Activated T-cell treated with anti-CD3 and anti-CD28 coated beads for 1 hour (primary cell): ENCODE data around the gene RPN2.

ENCODE experiments used
- DNase-seq: peaks from one replicate; pipeline ENCODE4 v3.0.0-alpha.2; 2020; ENCODE audit warnings: low read depth

RPN2 gene

GRCh38 chr20:37243076-37243936 lies 64.2 kb downstream of the RPN2 start:
- DNase-seq, result no peak

- no peak for DNase-seq
Observed at GRCh38 chr20:37243937-37244571, 64.9 kb downstream of the RPN2 start.

DNA sequence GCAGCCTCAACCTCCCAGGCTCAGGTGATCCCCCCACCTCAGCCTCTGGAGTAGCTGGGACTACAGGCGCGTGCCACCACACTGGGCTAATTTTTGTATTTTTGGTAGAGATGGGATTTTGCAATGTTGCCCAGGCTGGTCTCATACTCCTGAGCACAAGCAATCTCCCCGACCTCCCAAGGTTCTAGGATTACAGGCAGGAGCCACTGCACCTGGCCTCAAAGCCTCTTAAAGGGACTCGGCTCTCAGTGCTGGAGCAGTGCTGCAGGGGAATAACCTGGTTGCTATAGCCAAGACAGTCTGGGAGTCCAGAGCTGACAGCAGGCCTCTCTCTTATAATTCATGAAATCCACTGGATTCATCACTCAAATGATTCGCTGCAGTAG lies 65.4 kb downstream of the RPN2 start:
- no peak for DNase-seq

DNA sequence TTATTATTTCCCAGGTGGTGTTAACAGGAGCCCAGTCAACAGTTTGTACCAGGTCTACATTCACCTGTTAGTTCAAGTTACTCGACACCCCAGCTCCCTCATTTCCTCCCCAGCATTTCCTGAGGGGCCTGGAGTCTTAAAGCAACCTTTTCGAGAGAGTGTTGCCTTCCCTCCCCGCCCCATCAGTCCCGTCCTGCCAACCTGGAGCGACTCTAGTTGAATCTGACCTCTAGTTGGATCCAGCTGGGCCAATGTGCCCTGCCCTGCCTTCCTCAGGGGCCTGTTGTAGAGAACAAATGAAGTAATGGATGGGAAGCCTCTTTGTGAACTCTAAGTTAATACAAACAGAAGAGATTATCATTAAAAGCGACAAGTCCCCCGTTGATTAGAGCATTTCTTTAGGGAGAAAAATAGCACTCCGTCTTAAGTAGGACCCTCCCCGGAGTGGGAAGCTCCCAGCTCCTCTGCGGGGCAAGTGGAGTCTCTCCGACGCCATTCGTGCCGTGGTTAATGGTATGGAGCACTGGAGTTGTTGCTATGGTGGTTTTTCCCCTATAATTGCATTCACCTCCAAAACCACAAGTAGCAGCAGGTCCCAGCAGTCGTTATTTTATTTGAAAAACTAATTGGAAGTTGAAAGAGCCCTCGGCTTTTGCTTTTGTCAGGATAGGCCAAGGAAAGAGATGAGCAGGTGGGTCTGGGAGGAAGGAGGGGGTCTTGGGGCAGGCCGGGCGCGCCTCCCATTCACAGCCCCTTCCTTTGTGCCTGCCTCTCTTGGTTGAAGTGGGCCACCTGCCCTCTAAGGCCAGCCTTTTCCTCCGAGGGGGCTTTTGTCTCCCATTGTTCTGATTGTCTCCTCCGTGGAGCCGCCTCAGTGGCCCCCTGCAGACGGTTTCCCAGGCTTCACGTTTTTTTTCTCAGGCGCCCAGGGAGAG lies 66.4 kb downstream of the RPN2 start:
- no peak for DNase-seq

- no peak for DNase-seq
Observed at GRCh38 chr20:37246736-37247135, 67.6 kb downstream of the RPN2 start.

- DNase-seq, result no peak
Observed at GRCh38 chr20:37247547-37247946, 68.4 kb downstream of the RPN2 start.

DNA sequence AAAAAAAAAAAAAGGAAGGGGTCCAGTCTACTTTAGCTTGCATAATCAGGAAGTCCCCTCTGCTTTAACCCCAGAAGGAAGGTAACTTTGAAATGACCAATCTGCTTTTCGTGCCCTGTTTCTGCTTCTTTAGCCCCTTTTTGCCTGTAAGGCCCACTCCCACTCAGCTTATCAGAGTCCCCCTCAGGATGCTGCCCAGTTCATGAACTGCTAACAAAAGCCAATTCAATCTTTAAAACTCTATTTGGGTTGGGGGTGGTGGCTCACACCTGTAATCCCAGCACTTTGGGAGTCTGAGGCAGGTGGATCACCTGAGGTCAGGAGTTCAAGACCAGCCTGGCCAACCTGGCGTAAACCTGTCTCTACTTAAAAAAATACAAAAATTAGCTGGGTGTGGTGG lies 70.2 kb downstream of the RPN2 start:
- DNase-seq, result no peak

- no peak for DNase-seq
Observed at GRCh38 chr20:37251825-37252477, 72.8 kb downstream of the RPN2 start.

DNA sequence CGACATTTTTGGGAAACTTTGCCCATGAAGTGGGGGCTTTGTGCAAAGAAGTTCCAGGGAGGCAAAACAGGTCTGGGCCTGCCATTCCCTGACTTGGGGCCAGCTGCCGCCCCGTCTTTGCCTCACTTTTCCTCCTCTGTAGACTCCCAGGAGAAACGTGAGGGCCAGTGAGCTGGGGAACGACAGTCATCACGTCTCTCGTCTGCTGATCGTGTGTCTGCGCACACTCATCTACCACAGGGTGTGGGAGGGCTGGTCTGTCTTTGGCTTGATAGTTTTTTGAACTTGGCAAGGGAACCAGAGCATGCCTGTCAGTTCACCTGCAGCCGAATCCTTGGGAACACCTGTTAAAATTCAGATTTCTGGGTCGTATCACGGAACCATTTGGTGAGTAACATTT lies 74.0 kb downstream of the RPN2 start:
- DNase-seq, result no peak

- DNase-seq, result no peak
Observed at GRCh38 chr20:37254114-37254878, 75.2 kb downstream of the RPN2 start.

DNA sequence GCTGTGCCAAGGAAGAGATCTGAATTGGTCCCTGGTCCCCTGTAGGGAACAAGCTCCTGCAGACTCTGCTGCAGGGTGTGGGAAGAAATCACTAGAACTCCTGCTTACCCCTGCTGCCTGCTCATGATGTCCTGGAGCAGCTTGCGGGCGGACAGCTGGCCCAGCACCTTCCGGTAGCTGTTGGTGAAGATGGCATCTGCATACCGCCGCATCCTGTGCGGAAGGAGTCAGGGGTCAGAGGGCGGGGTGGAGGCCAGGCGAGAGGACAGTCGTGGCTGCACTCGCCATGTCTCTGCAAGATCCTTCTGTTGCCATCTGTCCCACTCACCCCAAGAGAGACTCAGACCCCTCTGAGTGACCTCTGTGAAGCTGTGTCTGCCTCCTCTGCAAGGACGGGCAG lies 77.2 kb downstream of the RPN2 start:
- no peak for DNase-seq

DNA sequence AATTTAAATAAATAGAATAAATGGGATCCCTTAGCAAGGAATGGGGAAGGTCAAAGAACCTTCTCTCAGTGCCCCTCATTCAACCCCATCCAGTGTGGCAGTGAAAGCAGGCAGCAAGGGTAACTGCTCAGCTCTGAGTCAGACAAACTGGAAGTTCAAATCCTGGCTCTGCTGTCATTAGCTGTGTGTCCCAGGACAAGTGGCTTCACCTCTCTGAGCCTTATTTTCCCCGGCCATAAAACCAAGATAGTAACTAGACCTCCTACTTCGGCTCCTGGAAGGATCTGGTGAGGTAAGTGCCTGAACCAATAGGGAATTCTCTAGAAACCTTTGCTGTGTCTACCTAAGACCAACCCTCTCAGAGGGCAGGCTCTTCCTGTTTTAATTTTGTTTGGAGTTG lies 78.4 kb downstream of the RPN2 start:
- no peak for DNase-seq

DNA sequence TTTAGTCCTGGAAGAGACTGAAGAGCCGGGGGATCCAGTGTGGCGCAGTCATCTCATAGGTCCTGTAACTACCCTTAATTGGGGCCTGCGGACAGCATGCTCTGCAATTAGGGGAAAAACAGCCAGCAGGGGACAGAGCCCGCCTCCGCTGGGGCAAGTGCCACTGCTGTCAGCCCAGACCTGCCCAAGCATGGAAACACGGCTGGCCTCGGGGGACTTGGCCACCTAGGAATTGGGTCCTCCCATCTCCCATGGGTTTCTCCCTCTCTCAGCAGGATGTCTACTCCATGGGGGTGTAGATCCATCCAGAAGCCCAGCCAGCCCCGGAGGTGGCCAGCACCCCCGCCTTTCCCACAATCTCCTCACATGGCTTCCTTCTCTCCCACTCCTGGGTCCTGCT lies 78.9 kb downstream of the RPN2 start:
- DNase-seq, result no peak

DNA sequence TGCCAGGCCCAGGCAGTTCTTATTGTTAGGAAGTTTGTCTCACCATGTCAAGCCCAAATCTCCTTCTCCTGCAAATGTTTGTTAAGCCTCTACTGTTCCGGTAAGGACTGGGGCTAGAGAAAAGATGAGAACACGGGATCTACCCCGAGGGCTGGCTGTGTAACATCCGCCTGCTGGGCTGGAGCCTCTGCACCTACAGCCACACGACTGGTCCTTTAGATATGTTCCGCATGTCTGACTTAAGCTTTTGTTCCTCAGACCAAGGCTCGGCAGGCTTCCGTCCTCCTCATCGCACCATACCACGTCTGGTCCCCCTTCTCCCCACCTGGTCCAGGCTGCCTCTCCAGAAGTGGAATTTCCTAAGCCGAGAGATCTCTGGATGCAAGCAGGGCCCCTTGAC lies 79.9 kb downstream of the RPN2 start:
- DNase-seq, result no peak

DNA sequence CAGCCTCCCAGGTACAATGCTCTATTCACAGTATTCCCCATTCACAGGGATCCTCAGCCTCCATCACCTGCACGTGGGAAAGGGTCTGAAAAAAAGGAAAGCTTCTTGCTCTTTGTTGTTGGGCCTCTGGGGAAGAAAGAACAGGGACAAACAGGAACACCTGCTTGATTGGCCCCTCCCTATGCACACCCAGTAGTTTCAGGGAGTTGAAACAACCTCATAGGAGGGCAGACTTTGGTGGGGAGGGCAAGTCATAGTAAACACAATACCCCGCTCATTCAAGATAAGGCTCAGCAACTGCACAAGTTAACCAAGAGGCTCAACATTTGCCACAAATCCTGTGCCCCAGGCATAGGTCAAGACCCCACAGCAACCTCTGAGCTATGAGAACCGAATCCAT lies 80.7 kb downstream of the RPN2 start:
- DNase-seq, result no peak

DNA sequence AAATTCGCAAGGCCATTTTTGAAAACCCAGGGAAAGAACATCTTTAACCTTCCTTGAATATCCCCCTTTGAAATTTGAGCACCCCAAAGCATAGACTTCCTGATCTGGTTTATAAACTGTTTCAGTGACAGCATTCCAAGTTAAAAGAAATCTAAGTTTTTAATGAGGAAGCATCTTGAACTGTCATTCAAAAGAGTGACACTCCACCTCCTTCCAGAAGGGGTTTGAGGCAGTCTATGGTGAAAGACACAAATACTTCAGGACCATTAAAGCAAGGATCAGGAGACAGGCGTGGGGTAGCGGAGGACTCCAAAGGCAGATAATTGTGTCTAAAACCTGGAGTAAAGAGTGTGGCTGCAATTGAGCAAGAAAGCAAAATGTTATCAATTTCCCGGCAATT lies 81.8 kb downstream of the RPN2 start:
- no peak for DNase-seq

GRCh38 chr20:37261714-37262113 lies 82.6 kb downstream of the RPN2 start, which contains the start of gene GHRH:
GHRH (minus strand) TSS chr20:37261814; CDS start chr20:37256889, 4,925 bp downstream.
- DNase-seq, result no peak

DNA sequence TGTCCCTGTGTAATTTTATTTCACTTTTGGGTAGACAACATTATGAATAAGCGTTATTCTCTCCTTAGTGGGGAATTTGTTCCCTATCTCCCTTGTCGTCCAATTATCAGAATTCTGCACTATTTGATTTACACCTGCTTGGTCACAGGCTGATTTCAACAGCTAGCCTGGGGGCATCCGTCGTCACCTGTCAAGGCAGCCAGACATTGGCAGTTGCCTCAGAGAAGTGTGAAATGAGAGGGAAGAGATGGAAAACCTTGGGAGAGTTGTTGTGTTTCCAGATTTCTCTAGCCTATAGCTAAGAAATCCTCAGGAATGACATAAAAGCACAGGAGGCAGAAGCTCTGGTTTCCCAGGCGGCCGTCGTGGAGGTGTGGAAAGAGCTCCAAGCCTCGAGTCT lies 83.4 kb downstream of the RPN2 start:
- DNase-seq, result no peak

GRCh38 chr20:37263686-37264085 lies 84.6 kb downstream of the RPN2 start:
- no peak for DNase-seq

GRCh38 chr20:37265152-37265551 lies 86.0 kb downstream of the RPN2 start:
- no peak for DNase-seq

GRCh38 chr20:37266940-37267666 lies 88.0 kb downstream of the RPN2 start:
- DNase-seq, result no peak
